Measurements from ENCODE around the gene ISLR. TPM values are rescaled to one million over a fixed set of nuclear protein-coding genes. Genes with fewer than 3 reads are reported as not detected.

ISLR gene
- total and polyA plus RNA-seq, 4 donors: 2.4 to 4.2 (median 3.5) TPM

- peaks cover 0 to 4% (median 0%) of the 10 kb centered on the region in 4 donors for H3K4me1 ChIP-seq (ENCODE audit: control insufficient read depth in 4 of 4, insufficient read depth in 4 of 4, low read length in 3 of 4)
- no peaks in the 10 kb centered on the region for H3K36me3 ChIP-seq (ENCODE audit: control insufficient read depth in 4 of 4, insufficient read depth in 3 of 4, low read depth in 1 of 4, low read length in 3 of 4)
- H3K9me3 ChIP-seq (ENCODE audit: control insufficient read depth in 4 of 4, low read length in 3 of 4): no peaks in the 10 kb centered on the region
- TF ChIP-seq TAF1 (conservative IDR thresholded peaks at IDR 0.05): no peak
- TF ChIP-seq HNF4G (IDR thresholded peaks at IDR 0.05): no peak
- TF ChIP-seq EGR1 (IDR thresholded peaks at IDR 0.05; ENCODE audit: low read depth in 2 of 2): no peak
- no peak for TF ChIP-seq REST (IDR thresholded peaks at IDR 0.05)
- TF ChIP-seq GABPA (IDR thresholded peaks at IDR 0.05 in 1 of 2, conservative IDR thresholded peaks at IDR 0.05 in 1 of 2): no peak
- no peak for TF ChIP-seq FOXA2 (IDR thresholded peaks at IDR 0.05)
- TF ChIP-seq SP1 (IDR thresholded peaks at IDR 0.05): no peak
- TF ChIP-seq MAX (IDR thresholded peaks at IDR 0.05): no peak
- TF ChIP-seq FOXA1 (IDR thresholded peaks at IDR 0.05): no peak
- no peak for TF ChIP-seq CTCF (IDR thresholded peaks at IDR 0.05; ENCODE audit: low read depth, low read length, missing input control)
- TF ChIP-seq ZBTB33 (IDR thresholded peaks at IDR 0.05): no peak
- TF ChIP-seq RAD21 (IDR thresholded peaks at IDR 0.05): no peak
- no peak for TF ChIP-seq RXRA (IDR thresholded peaks at IDR 0.05)
- TF ChIP-seq HNF4A (conservative IDR thresholded peaks at IDR 0.05): no peak
- no peak for TF ChIP-seq JUND (IDR thresholded peaks at IDR 0.05)
- TF ChIP-seq NR2F2 (IDR thresholded peaks at IDR 0.05): no peak
- no peak for TF ChIP-seq ATF3 (IDR thresholded peaks at IDR 0.05)
- no peak for TF ChIP-seq YY1 (IDR thresholded peaks at IDR 0.05)
- H3K27ac ChIP-seq (ENCODE audit: low read depth in 1 of 2, low read length in 2 of 2): no peak overlapping the region
- H3K9ac ChIP-seq (ENCODE audit: low read depth in 1 of 2, low read length in 2 of 2): no peak overlapping the region
- no peak overlapping the region for H3K4me3 ChIP-seq (ENCODE audit: low read depth in 1 of 3, low read length in 3 of 3)
- WGBS: 76% methylated on average over 7 of the region's 7 CpGs
- no peaks in the 10 kb centered on the region for H3K27me3 ChIP-seq (ENCODE audit: control insufficient read depth in 4 of 4, insufficient read depth in 4 of 4, low read length in 3 of 4)
- no peak for DNase-seq (ENCODE audit: low spot score)
These were observed 5.0 kb downstream of the ISLR start for GRCh38 chr15:74178326-74179100.
